Neural cell (in vitro differentiated cells): ENCODE data around the gene DPAGT1. TPM values are rescaled to one million over a fixed set of nuclear protein-coding genes. Genes with fewer than 3 reads are reported as not detected.

ENCODE experiments used
- H2AFZ ChIP-seq: fragments of 200-600, 300-800 bp; sonication (generic), shearing (Covaris generic); 2 replicates; pipeline ENCODE4 v1.6.0; 2014; ENCODE audit warnings: low read depth, mild to moderate bottlenecking, antibody characterized with exemption, low read length, moderate library complexity
- H3F3A ChIP-seq: fragments of 200-600 bp; shearing (Covaris generic); 2 replicates; pipeline ENCODE4 v1.6.1; 2016; ENCODE audit warnings: mild to moderate bottlenecking, moderate library complexity, mixed read lengths, antibody characterized with exemption, low read length; ENCODE audit not compliant: insufficient read depth, poor library complexity, severe bottlenecking
- H3K27ac ChIP-seq: fragments of 200-600, 300-800 bp; sonication (generic), shearing (Covaris generic); 2 replicates; pipeline ENCODE4 v1.5.1; 2014; ENCODE audit warnings: mild to moderate bottlenecking, low read length, moderate library complexity
- H3K27me3 ChIP-seq: fragments of 300-800, 200-600 bp; sonication (generic), shearing (Covaris generic); 2 replicates; pipeline ENCODE4 v1.6.0; 2014; ENCODE audit warnings: mild to moderate bottlenecking, low read depth, low read length, moderate library complexity; ENCODE audit not compliant: insufficient read depth
- H3K36me3 ChIP-seq: fragments of 300-800, 200-600 bp; sonication (generic), shearing (Covaris generic); 2 replicates; pipeline ENCODE4 v1.5.1; 2014; ENCODE audit warnings: mild to moderate bottlenecking, antibody characterized with exemption, low read length, moderate library complexity; ENCODE audit not compliant: insufficient read depth
- H3K4me2 ChIP-seq: fragments of 300-800, 200-600 bp; sonication (generic), shearing (Covaris generic); 2 replicates; pipeline ENCODE4 v1.6.0; 2014; ENCODE audit warnings: mild to moderate bottlenecking, low read length
- H3K4me3 ChIP-seq: fragments of 300-800, 200-600 bp; sonication (generic), shearing (Covaris generic); 2 replicates; pipeline ENCODE4 v1.5.1; 2014; ENCODE audit warnings: mild to moderate bottlenecking, low read length, moderate library complexity
- H3K79me2 ChIP-seq: fragments of 200-600 bp; shearing (Covaris generic); replicated peaks from 2 replicates; pipeline ENCODE4 v1.6.0; 2014; ENCODE audit warnings: mild to moderate bottlenecking, low read length, moderate library complexity; ENCODE audit not compliant: insufficient read depth
- H3K9ac ChIP-seq: fragments of 300-800, 200-600 bp; sonication (generic), shearing (Covaris generic); 2 replicates; pipeline ENCODE4 v1.6.1; 2016; ENCODE audit warnings: mild to moderate bottlenecking, low read length, mixed read lengths
- H3K9me2 ChIP-seq: fragments of 200-600 bp; shearing (Covaris generic); 2 replicates; pipeline ENCODE4 v1.6.1; 2016; ENCODE audit warnings: mild to moderate bottlenecking, low read length, mixed read lengths; ENCODE audit not compliant: insufficient read depth
- H3K9me3 ChIP-seq: fragments of 200-600, 300-800 bp; sonication (generic), shearing (Covaris generic); 2 replicates; pipeline ENCODE4 v1.6.1; 2016; ENCODE audit warnings: mild to moderate bottlenecking, mixed run types, low read length, moderate library complexity, mixed read lengths
- H4K20me1 ChIP-seq: fragments of 200-600 bp; shearing (Covaris generic); 2 replicates; pipeline ENCODE4 v1.6.1; 2016; ENCODE audit warnings: mild to moderate bottlenecking, mixed run types; ENCODE audit not compliant: insufficient read depth
- EP300 ChIP-seq: fragments of 450-650 bp; conservative IDR thresholded peaks from 2 replicates; pipeline ENCODE4 v1.6.1; 2014; ENCODE audit warnings: antibody characterized with exemption, mild to moderate bottlenecking, moderate library complexity; ENCODE audit not compliant: poor library complexity, severe bottlenecking
- EZH2 ChIP-seq: fragments of 200-600, 300-800 bp; shearing (Covaris generic), sonication (generic); IDR thresholded peaks from 2 replicates; pipeline ENCODE4 v1.6.1; 2014; ENCODE audit warnings: antibody characterized with exemption, low read length, borderline replicate concordance, mild to moderate bottlenecking; ENCODE audit not compliant: insufficient read depth, poor library complexity, severe bottlenecking
- MXI1 ChIP-seq: fragments of 450-650 bp; conservative IDR thresholded peaks from 2 replicates; pipeline ENCODE4 v1.6.1; 2014; ENCODE audit warnings: antibody characterized with exemption, mild to moderate bottlenecking; ENCODE audit not compliant: poor library complexity, severe bottlenecking
- POLR2AphosphoS5 ChIP-seq: IDR thresholded peaks from 2 replicates; pipeline ENCODE4 v1.6.1; 2012
- RAD21 ChIP-seq: fragments of 450-650 bp; conservative IDR thresholded peaks from 2 replicates; pipeline ENCODE4 v1.6.1; 2014; ENCODE audit warnings: antibody characterized with exemption, mild to moderate bottlenecking, moderate library complexity
- SMC3 ChIP-seq: fragments of 450-650 bp; conservative IDR thresholded peaks from 2 replicates; pipeline ENCODE4 v1.6.1; 2014; ENCODE audit warnings: antibody characterized with exemption, mild to moderate bottlenecking, moderate library complexity; ENCODE audit not compliant: poor library complexity
- TAF1 ChIP-seq: IDR thresholded peaks from 2 replicates; pipeline ENCODE4 v1.6.1; 2012; ENCODE audit warnings: low read depth
- polyA plus RNA-seq: library from polyadenylated mRNA; depleted of rRNA; stranded (reverse); fragments of >200 nt; gene quantifications from 2 replicates; pipeline ENCODE4 v1.2.3, GENCODE V29; 2014
- TF ChIP-seq, protein P1 (sequence below): fragments of 450-650 bp; IDR thresholded peaks from 2 replicates; pipeline ENCODE4 v1.5.1; 2014; ENCODE audit warnings: antibody characterized with exemption, mild to moderate bottlenecking, moderate library complexity; ENCODE audit not compliant: poor library complexity, severe bottlenecking
- TF ChIP-seq, protein P2 (sequence below): IDR thresholded peaks from 2 replicates; pipeline ENCODE4 v1.6.1; 2012; ENCODE audit warnings: borderline replicate concordance

The DPAGT1 gene
- polyA plus RNA-seq, 1 donor from 2014 or later, result 9.8 TPM

DNA sequence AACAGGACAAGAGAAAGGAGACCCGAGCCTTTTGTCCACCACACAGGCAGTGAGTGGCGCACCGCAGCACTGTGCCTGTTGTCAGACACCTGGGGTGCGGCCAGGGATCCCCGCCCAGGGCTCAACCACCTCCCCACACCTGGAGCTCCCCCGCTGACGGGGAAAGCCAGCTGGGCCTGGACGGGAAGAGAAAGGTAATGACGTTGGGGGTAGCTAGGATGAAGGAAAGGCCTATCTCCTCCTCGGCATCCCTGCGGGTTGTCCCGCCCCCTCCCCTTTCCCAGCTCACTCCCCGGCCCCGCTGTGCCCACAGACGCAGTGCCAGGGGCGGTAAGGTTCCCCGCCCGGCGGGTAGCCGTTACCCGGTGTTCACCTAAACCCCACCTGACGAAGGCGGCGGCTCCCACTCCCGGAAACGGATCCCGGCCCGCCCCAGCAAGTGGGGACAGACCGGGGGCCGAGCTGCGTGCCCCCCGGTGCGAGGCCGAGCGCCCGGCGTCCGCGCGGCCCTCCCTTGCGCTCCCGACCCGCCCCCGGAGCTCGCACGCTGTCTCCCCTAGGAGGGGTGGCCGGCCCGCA is 45.1 kb downstream of the DPAGT1 start:
- Histone ChIP-seq H3K4me2 (peak overlapping the region; percentile 98), H2AFZ (peak overlapping the region; percentile 27), H3K9me2 (no peaks in the 10 kb centered on the region), H3K9me3 (no peaks in the 10 kb centered on the region), H4K20me1 (no peaks in the 10 kb centered on the region), H3K27me3 (no peaks in the 10 kb centered on the region), H3F3A (no peaks in the 10 kb centered on the region), H3K9ac (peak overlapping the region; percentile 77), H3K4me3 (peak overlapping the region; percentile 80), H3K27ac (peak overlapping the region; percentile 58), H3K79me2 (peaks cover 12% of the 10 kb centered on the region), H3K36me3 (peaks cover 6% of the 10 kb centered on the region)
- TF ChIP-seq POLR2AphosphoS5 (no peak), MXI1 (no peak), EP300 (no peak), EZH2 (no peak), TAF1 (no peak), SMC3 (no peak), RAD21 (no peak)
- TF ChIP-seq, protein P1, sequence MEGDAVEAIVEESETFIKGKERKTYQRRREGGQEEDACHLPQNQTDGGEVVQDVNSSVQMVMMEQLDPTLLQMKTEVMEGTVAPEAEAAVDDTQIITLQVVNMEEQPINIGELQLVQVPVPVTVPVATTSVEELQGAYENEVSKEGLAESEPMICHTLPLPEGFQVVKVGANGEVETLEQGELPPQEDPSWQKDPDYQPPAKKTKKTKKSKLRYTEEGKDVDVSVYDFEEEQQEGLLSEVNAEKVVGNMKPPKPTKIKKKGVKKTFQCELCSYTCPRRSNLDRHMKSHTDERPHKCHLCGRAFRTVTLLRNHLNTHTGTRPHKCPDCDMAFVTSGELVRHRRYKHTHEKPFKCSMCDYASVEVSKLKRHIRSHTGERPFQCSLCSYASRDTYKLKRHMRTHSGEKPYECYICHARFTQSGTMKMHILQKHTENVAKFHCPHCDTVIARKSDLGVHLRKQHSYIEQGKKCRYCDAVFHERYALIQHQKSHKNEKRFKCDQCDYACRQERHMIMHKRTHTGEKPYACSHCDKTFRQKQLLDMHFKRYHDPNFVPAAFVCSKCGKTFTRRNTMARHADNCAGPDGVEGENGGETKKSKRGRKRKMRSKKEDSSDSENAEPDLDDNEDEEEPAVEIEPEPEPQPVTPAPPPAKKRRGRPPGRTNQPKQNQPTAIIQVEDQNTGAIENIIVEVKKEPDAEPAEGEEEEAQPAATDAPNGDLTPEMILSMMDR, result no peak
- TF ChIP-seq, protein P2, sequence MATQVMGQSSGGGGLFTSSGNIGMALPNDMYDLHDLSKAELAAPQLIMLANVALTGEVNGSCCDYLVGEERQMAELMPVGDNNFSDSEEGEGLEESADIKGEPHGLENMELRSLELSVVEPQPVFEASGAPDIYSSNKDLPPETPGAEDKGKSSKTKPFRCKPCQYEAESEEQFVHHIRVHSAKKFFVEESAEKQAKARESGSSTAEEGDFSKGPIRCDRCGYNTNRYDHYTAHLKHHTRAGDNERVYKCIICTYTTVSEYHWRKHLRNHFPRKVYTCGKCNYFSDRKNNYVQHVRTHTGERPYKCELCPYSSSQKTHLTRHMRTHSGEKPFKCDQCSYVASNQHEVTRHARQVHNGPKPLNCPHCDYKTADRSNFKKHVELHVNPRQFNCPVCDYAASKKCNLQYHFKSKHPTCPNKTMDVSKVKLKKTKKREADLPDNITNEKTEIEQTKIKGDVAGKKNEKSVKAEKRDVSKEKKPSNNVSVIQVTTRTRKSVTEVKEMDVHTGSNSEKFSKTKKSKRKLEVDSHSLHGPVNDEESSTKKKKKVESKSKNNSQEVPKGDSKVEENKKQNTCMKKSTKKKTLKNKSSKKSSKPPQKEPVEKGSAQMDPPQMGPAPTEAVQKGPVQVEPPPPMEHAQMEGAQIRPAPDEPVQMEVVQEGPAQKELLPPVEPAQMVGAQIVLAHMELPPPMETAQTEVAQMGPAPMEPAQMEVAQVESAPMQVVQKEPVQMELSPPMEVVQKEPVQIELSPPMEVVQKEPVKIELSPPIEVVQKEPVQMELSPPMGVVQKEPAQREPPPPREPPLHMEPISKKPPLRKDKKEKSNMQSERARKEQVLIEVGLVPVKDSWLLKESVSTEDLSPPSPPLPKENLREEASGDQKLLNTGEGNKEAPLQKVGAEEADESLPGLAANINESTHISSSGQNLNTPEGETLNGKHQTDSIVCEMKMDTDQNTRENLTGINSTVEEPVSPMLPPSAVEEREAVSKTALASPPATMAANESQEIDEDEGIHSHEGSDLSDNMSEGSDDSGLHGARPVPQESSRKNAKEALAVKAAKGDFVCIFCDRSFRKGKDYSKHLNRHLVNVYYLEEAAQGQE, result no peak

DNA sequence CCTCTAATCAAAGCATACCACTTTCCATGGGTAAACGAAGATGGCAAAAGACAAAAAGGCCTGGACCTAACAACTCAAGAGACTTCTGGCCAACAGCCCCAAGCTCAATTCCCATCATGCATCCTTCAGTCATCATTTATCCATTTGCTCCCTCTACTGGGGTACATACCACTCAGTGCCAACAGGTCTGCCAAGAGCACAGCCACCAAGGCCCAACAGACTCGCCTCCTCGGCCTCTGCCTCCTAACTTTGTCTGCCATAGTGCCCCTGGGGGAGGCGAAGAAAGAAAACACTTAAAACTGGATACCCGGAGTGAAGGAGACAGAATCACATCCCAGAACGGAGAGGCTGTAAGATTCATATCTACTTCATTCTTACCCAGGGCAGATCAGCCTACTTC is 45.8 kb downstream of the DPAGT1 start:
- no peak overlapping the region for H2AFZ ChIP-seq
- H4K20me1 ChIP-seq, result no peaks in the 10 kb centered on the region
- no peaks in the 10 kb centered on the region for H3K9me3 ChIP-seq
- TF ChIP-seq, protein P1, result peak; percentile 45
- TF ChIP-seq RAD21, result peak; percentile 28
- TF ChIP-seq SMC3, result no peak
- H3K9ac ChIP-seq, result peak overlapping the region; percentile 77
- H3K9me2 ChIP-seq, result no peaks in the 10 kb centered on the region
- H3K27ac ChIP-seq, result peak overlapping the region; percentile 58
- peak overlapping the region; percentile 80 for H3K4me3 ChIP-seq
- H3K4me2 ChIP-seq, result peak overlapping the region; percentile 98
- peaks cover 12% of the 10 kb centered on the region for H3K79me2 ChIP-seq
- peaks cover 6% of the 10 kb centered on the region for H3K36me3 ChIP-seq
- no peaks in the 10 kb centered on the region for H3F3A ChIP-seq
- no peaks in the 10 kb centered on the region for H3K27me3 ChIP-seq
